Right lobe of liver (tissue), 4 donors: ENCODE results near the gene FASTKD3.

ENCODE experiments used
- POLR2A ChIP-seq: fragments of 450-650 bp; IDR thresholded peaks from one replicate; pipeline ENCODE4 v1.6.1; 2017; ENCODE audit warnings: antibody characterized with exemption, mild to moderate bottlenecking
- TF ChIP-seq, protein P1 (sequence below), 4 donors: fragments of 200-600 bp in 3 of 4; fragments of 450-650 bp in 1 of 4; IDR thresholded peaks; one replicate each; pipeline versions ENCODE4 v1.5.1 to v1.8.0; 2016 to 2022; ENCODE audit warnings: antibody characterized with exemption in 4 of 4, mild to moderate bottlenecking in 2 of 4
- donor health status: DM: no; HTN: no; CAD: no.
- donor health status: DM: no; HTN: no; CAD: no.
- donor health status: DM: no; HTN: yes; CAD: no.

DNA sequence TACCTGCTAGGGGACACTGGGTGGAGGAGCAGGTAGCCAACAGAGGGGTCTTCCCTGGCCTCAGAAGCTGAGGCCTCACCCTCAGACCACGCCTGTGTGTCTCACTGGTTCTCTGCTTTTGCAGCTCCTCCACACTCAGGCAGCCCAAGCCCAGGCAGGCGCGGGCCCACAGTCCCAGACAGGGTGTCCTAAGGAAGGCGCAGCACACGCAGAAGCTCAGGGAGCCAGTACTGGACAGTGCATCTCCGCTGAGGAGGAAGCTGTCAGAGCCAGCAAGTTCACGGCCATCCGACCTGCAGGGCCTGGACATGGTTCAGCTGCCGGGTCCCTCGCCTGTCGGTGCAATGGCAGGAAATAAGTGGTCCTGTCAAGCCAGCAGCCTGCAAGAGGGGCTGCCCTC is 43.2 kb downstream of the FASTKD3 start:
- TF ChIP-seq, protein P1, sequence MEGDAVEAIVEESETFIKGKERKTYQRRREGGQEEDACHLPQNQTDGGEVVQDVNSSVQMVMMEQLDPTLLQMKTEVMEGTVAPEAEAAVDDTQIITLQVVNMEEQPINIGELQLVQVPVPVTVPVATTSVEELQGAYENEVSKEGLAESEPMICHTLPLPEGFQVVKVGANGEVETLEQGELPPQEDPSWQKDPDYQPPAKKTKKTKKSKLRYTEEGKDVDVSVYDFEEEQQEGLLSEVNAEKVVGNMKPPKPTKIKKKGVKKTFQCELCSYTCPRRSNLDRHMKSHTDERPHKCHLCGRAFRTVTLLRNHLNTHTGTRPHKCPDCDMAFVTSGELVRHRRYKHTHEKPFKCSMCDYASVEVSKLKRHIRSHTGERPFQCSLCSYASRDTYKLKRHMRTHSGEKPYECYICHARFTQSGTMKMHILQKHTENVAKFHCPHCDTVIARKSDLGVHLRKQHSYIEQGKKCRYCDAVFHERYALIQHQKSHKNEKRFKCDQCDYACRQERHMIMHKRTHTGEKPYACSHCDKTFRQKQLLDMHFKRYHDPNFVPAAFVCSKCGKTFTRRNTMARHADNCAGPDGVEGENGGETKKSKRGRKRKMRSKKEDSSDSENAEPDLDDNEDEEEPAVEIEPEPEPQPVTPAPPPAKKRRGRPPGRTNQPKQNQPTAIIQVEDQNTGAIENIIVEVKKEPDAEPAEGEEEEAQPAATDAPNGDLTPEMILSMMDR (IDR thresholded peaks at IDR 0.05), result no peak
- TF ChIP-seq POLR2A, result no peak
